Dendritic cell treated with granulocyte-macrophage colony-stimulating factor and Interleukin-4, amounts not matched to agents 40 ng/mL and 50 ng/mL, for 4 days (primary cell): ENCODE data around the gene ASXL1.

Experiments used
- H3K27ac Mint-ChIP-seq: one replicate; pipeline ENCODE4 v1.8.0; 2022; ENCODE audit warnings: mild to moderate bottlenecking, mixed read lengths
- H3K27me3 Mint-ChIP-seq: one replicate; pipeline ENCODE4 v1.8.0; 2022; ENCODE audit warnings: mild to moderate bottlenecking, mixed read lengths
- H3K36me3 Mint-ChIP-seq: one replicate; pipeline ENCODE4 v1.8.0; 2022; ENCODE audit warnings: low read depth, mixed read lengths
- H3K4me1 Mint-ChIP-seq: one replicate; pipeline ENCODE4 v1.8.0; 2022; ENCODE audit warnings: low read depth, mixed read lengths
- H3K4me3 Mint-ChIP-seq: one replicate; pipeline ENCODE4 v1.8.0; 2022; ENCODE audit warnings: mild to moderate bottlenecking, moderate library complexity, mixed read lengths
- H3K9me3 Mint-ChIP-seq: one replicate; pipeline ENCODE4 v1.8.0; 2022; ENCODE audit warnings: mixed read lengths
- intact Hi-C: fragments of 100-400 bp; cut with micrococcal nuclease; formaldehyde crosslinking; loops from one replicate; pipeline ENCODE4 v1.15.0; 2022

Gene ASXL1

DNA sequence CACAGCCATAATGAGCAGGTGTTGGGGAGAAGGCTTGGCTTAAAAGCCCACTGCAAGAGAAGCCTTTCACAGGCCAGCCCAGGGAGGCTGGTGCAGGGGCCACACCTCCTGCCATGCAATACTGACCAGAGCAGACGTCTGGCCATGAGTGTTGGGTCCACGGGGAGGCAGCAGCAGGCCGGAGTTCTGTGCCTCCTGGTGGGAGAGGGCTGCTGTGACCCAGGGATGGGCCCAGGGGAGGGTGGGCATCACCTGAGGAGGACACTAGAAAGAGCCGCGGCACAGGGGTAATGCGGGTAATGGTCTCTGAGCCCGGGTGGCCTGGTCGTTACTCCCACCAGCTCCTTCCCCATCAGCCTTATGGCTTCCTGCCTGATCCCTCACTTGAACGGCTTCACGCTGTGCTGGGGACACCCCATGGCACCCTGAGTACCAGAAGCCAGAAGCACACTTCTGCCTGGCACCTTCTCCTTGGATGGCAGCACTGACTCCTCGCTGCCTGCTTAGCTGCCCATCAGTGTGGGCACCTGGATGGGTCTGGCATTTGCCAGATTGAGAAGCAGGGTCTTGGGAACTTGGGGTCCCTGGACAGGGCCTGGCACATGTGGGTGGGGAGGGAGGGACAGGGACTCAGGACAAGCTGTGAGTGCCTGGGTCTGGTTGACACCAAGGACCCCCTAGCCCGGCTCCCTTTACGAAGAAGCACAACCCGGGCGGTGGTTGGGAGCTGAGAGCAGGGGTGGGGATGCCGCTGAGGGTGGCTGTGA, 108.8 kb downstream of the ASXL1 start:
- no peak overlapping the region for H3K4me3 Mint-ChIP-seq
- peaks cover 52% of the 10 kb centered on the region for H3K4me1 Mint-ChIP-seq
- no peaks in the 10 kb centered on the region for H3K27me3 Mint-ChIP-seq
- peaks cover 44% of the 10 kb centered on the region for H3K36me3 Mint-ChIP-seq
- H3K9me3 Mint-ChIP-seq: no peaks in the 10 kb centered on the region
- peak overlapping the region; percentile 18 for H3K27ac Mint-ChIP-seq
- intact Hi-C loops: no loop called here

- H3K27me3 Mint-ChIP-seq: no peaks in the 10 kb centered on the region
- H3K4me1 Mint-ChIP-seq: peaks cover 52% of the 10 kb centered on the region
- peak overlapping the region; percentile 18 for H3K27ac Mint-ChIP-seq
Observed at GRCh38 chr20:32467506-32468312, 109.6 kb downstream of the ASXL1 start.

GRCh38 chr20:32468313-32468640, 110.1 kb downstream of the ASXL1 start:
- H3K36me3 Mint-ChIP-seq: peaks cover 44% of the 10 kb centered on the region
- H3K27me3 Mint-ChIP-seq: no peaks in the 10 kb centered on the region
- H3K27ac Mint-ChIP-seq: no peak overlapping the region
- intact Hi-C loops: no loop called here
- no peaks in the 10 kb centered on the region for H3K9me3 Mint-ChIP-seq
- no peak overlapping the region for H3K4me3 Mint-ChIP-seq
- H3K4me1 Mint-ChIP-seq: peaks cover 52% of the 10 kb centered on the region

More at GRCh38 chr20:32467506-32468312, 109.6 kb downstream of the ASXL1 start:
- Mint-ChIP-seq H3K36me3 (peaks cover 44% of the 10 kb centered on the region), H3K9me3 (no peaks in the 10 kb centered on the region), H3K4me3 (no peak overlapping the region)
- intact Hi-C loops: no loop called here

DNA sequence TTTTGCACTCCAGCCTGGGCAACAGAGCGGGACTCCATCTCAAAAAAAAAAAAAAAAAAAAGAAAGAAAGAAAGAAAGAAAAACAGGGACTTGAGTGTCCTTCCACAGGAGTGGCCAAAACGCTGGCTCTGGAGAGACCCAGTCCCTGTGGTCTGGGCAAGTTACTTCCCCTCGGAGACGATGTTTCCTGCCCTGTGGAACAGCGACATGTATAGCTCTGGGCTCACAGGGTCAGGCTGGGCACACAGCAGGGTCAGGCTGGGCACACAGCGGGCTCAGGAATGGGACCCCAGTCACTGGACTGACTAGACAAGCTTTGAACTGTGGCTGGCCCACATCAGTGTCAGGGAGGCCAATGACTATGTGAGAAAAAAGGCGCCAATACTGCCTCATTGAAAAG, 110.7 kb downstream of the ASXL1 start:
- H3K9me3 Mint-ChIP-seq: no peaks in the 10 kb centered on the region
- no peak overlapping the region for H3K4me3 Mint-ChIP-seq
- intact Hi-C loops: no loop called here
- H3K27ac Mint-ChIP-seq: no peak overlapping the region
- peaks cover 44% of the 10 kb centered on the region for H3K36me3 Mint-ChIP-seq
- H3K4me1 Mint-ChIP-seq: peaks cover 52% of the 10 kb centered on the region
- no peaks in the 10 kb centered on the region for H3K27me3 Mint-ChIP-seq

- peaks cover 45% of the 10 kb centered on the region for H3K36me3 Mint-ChIP-seq
- no peak overlapping the region for H3K27ac Mint-ChIP-seq
- intact Hi-C loops: no loop called here
- H3K4me1 Mint-ChIP-seq: peaks cover 57% of the 10 kb centered on the region
- no peaks in the 10 kb centered on the region for H3K9me3 Mint-ChIP-seq
- no peak overlapping the region for H3K4me3 Mint-ChIP-seq
- H3K27me3 Mint-ChIP-seq: no peaks in the 10 kb centered on the region
Observed at GRCh38 chr20:32470025-32470861, 112.1 kb downstream of the ASXL1 start.

- H3K27me3 Mint-ChIP-seq: peaks cover 2% of the 10 kb centered on the region
Observed at GRCh38 chr20:32470940-32471339, 112.8 kb downstream of the ASXL1 start.

DNA sequence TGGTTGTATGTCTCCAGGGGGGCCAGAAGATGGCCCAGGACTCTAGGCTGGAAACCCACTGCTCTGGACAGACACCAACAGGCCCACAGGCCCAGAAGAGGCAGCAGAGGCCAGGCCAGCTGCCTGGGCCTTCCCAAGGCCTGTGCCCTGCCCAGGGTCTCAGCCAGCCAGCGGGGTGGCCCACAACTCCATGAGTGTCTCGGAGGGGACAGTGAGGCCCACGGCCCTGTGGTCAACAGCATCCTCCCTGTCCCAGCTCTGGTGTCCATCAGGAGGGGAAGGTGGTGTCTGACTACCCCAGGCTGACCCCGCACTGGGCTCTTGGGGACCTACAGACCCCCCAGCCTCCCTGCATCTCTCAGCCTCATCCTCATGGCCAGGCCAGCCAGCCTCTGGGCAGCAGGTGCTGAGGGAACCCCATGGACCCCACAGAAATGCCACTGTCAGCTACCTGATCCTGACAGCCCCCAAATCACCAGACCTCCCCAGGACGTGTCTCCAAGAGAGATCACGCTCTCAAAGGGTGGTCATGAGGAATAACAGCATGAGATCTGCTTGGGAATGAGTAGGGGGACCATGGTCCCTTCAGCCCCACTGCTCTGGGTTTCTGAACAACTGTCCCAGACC, 114.6 kb downstream of the ASXL1 start:
- intact Hi-C loops: no loop called here
- H3K4me1 Mint-ChIP-seq: peaks cover 61% of the 10 kb centered on the region
- no peak overlapping the region for H3K27ac Mint-ChIP-seq
- peaks cover 12% of the 10 kb centered on the region for H3K27me3 Mint-ChIP-seq
- peaks cover 34% of the 10 kb centered on the region for H3K36me3 Mint-ChIP-seq
- no peaks in the 10 kb centered on the region for H3K9me3 Mint-ChIP-seq
- H3K4me3 Mint-ChIP-seq: no peak overlapping the region

More at GRCh38 chr20:32470940-32471339, 112.8 kb downstream of the ASXL1 start:
- Mint-ChIP-seq H3K36me3 (peaks cover 41% of the 10 kb centered on the region), H3K9me3 (no peaks in the 10 kb centered on the region), H3K4me1 (peaks cover 57% of the 10 kb centered on the region), H3K4me3 (no peak overlapping the region), H3K27ac (no peak overlapping the region)
- intact Hi-C loops: no loop called here

DNA sequence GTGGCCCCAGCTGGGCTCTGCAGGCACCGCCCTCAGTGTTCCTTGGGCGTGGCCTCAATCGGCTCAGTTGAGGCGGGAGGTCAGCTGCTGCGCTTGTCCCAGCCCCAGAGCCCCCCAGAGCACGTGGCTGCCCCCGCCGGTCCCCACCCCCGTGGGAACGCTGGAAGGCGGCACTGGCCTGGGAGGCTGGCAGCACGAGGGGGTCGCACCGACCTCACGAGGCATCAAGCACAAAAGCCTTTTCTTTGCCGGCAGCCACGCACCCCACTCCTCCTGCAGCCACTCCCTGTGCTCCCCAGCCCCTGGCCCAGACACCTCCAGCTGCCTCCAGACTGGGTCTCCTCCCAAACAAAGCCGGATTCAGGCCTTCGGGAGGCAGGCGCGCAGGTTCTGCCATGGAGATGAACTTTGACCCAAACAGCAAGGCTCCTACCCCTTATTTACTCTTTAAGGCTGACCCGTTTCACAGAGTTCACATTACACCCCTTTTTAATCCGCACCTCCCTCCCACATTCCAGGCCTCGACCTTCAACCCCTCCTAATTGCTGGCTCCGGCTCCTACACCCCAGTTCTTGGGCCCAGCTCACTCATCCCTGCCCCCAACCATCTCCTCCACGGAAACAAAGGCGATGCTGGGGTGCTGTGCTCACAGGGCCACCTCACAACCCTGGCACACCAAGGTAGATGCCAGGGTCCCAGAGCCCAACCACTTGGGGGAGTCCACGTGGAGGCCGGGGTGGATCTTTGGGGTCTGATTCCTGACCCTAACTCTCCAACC, 115.3 kb downstream of the ASXL1 start:
- Mint-ChIP-seq H3K36me3 (peaks cover 34% of the 10 kb centered on the region), H3K4me1 (peaks cover 66% of the 10 kb centered on the region), H3K9me3 (no peaks in the 10 kb centered on the region), H3K27me3 (peaks cover 12% of the 10 kb centered on the region), H3K4me3 (no peak overlapping the region), H3K27ac (no peak overlapping the region)
- intact Hi-C loops: no loop called here

GRCh38 chr20:32474009-32474716, 116.0 kb downstream of the ASXL1 start:
- H3K4me1 Mint-ChIP-seq: peaks cover 64% of the 10 kb centered on the region
- no peaks in the 10 kb centered on the region for H3K9me3 Mint-ChIP-seq
- H3K27me3 Mint-ChIP-seq: peaks cover 12% of the 10 kb centered on the region
- H3K4me3 Mint-ChIP-seq: peak overlapping the region; percentile 17
- peak overlapping the region; percentile 82 for H3K27ac Mint-ChIP-seq
- intact Hi-C loops: no loop called here
- peaks cover 34% of the 10 kb centered on the region for H3K36me3 Mint-ChIP-seq

GRCh38 chr20:32474717-32474966, 116.5 kb downstream of the ASXL1 start:
- Mint-ChIP-seq H3K9me3 (no peaks in the 10 kb centered on the region), H3K4me3 (peak overlapping the region; percentile 21), H3K27ac (peak overlapping the region; percentile 82), H3K27me3 (peaks cover 12% of the 10 kb centered on the region), H3K36me3 (peaks cover 34% of the 10 kb centered on the region), H3K4me1 (peaks cover 68% of the 10 kb centered on the region)
- intact Hi-C loops: no loop called here

DNA sequence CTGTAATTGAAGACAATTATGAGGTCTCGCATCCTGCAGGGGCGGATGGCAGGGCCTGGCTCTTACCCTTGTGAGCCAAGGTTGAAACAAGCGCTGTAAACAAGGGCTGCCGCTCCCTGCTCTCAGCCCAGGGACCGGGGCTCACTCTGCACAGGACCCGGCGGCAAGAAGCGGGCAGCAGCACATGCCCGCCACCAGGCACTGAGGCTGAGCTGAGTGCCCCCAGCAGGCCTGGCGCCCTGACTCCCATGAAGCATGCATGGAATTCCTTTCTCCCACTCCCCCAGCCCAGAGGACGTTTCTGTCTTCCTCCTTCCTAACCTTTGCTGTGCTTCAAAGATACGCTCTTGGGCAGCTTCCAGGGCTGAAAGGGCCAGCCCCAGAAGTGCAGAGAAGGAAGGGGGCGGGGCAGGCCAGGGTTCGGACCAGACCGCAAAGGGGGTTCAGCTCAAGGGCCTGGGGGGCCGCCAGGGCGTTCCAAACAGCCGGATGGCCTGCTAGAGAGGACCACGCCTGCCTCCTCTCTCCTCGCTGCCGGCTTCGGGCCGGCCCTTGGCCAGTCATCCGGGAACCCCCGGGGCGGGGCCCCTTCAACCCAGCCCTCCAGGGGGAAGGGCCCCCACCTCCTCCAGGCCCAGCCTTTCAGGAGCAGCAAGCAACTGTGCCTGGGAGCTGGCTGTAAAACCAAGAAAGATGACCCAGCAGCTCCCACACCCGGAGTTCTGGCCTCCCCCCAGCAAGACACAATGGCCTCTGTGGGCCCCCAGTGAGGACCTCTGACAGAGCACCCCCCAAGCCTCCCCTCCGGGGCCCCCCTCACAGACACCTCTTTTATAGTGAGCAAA, 117.1 kb downstream of the ASXL1 start:
- H3K36me3 Mint-ChIP-seq: peaks cover 34% of the 10 kb centered on the region
- H3K9me3 Mint-ChIP-seq: no peaks in the 10 kb centered on the region
- peak overlapping the region; percentile 53 for H3K4me3 Mint-ChIP-seq
- peak overlapping the region; percentile 82 for H3K27ac Mint-ChIP-seq
- H3K27me3 Mint-ChIP-seq: peaks cover 12% of the 10 kb centered on the region
- H3K4me1 Mint-ChIP-seq: peaks cover 69% of the 10 kb centered on the region
- intact Hi-C loops: no loop called here
